Measurements from ENCODE around the gene TMEM191C.

DNA sequence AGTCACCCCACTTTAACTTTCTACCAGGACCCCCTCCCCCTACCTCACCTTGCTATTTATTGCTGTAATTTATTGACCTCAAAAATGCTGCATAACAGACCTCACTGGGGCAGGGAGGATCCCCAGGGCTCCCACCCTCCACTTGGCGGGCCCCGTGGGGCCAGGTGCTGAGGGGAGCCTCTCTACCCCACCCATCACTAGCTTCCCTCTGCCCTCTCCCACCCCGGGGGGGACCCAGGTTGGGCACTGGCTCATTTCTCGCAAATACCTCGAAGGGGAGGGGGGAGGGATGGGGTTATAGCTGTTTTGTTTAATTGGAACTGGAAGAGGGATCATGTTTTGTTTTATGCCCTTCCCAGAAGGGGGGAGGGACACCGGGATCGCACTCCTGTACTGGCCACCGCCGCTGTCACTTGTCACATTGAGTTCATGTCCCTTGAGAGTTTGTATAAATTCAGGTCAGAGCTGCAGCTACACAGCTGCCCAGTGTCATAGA lies 16.3 kb upstream of the TMEM191C start:
- TF ChIP-seq CTCF (IDR thresholded peaks at IDR 0.05) (no peak), POLR2A (IDR thresholded peaks at IDR 0.05) (no peak), EP300 (IDR thresholded peaks at IDR 0.05) (no peak)
